GM12878 (cell line): ENCODE measurements around the gene RIT1. TPM values are rescaled to one million over a fixed set of nuclear protein-coding genes. Genes with fewer than 3 reads are reported as not detected.

Source experiments
- ATAC-seq: fragments of 200-7000 bp; cut with Tn5 transposase; 3 replicates; pipeline ENCODE4 v1.9.1; 2020; ENCODE audit warnings: mild to moderate bottlenecking, moderate library complexity
- BruUV-seq: library from RNA; stranded (reverse); fragments of 400-500 nt; replicated peaks from 2 replicates; lab custom pipeline; 2021; lab: Mats Ljungman, UMichigan
- CTCF ChIA-PET: fragments of 300-600 bp; sonication (Branson Sonifier 250); formaldehyde crosslinking; extraction: SDS; loops from one replicate; lab custom pipeline; 2021; ENCODE audit warnings: inconsistent platforms; lab: Yijun Ruan, JAX
- POLR2A ChIA-PET: fragments of 350-600 bp; formaldehyde crosslinking; extraction: SDS; loops from one replicate; lab custom pipeline; 2021; ENCODE audit warnings: inconsistent platforms; lab: Charles Lee
- RAD21 ChIA-PET: fragments of 300-600 bp; sonication (Branson Sonifier 250); formaldehyde crosslinking; loops from one replicate; lab custom pipeline; 2023; ENCODE audit warnings: antibody characterized with exemption; ENCODE audit not compliant: unreplicated experiment; lab: Charles Lee
- SMC1A ChIA-PET: fragments of 300-600 bp; sonication (Branson Sonifier 250); formaldehyde crosslinking; loops from one replicate; lab custom pipeline; 2023; ENCODE audit not compliant: unreplicated experiment, uncharacterized antibody; lab: Charles Lee
- DNase-seq: peaks from one replicate; pipeline ENCODE4 v3.0.0-alpha.2; 2011; ENCODE audit warnings: low read depth, low spot score
- FAIRE-seq: peaks from 3 replicates; lab custom pipeline; 2011; peaks lifted over from hg19 to GRCh38; lab: Jason Lieb, UNC
- H2AFZ ChIP-seq: 2 replicates; pipeline ENCODE4 v1.6.0; 2011; ENCODE audit warnings: low read depth, low read length, control low read depth; ENCODE audit not compliant: control insufficient read depth
- H3K27ac ChIP-seq: 2 replicates; pipeline ENCODE4 v1.5.1; 2011; ENCODE audit warnings: control low read depth; ENCODE audit not compliant: control insufficient read depth, insufficient read depth
- H3K27me3 ChIP-seq, 2 experiments: replicated peaks in 1 of 2; 2 replicates each; pipeline versions ENCODE4 v1.6.0 to v1.6.1; 2011; ENCODE audit warnings: low read length in 1 of 2; ENCODE audit not compliant: control insufficient read depth in 2 of 2, insufficient read depth in 2 of 2
- H3K36me3 ChIP-seq, 2 experiments: 2 replicates each; pipeline ENCODE4 v1.5.1; 2011; ENCODE audit warnings: low read length in 1 of 2; ENCODE audit not compliant: control insufficient read depth in 2 of 2, insufficient read depth in 2 of 2
- H3K4me1 ChIP-seq: 2 replicates; pipeline ENCODE4 v1.6.1; 2011; ENCODE audit warnings: mild to moderate bottlenecking, low read length, moderate library complexity, mixed read lengths; ENCODE audit not compliant: control insufficient read depth, insufficient read depth
- H3K4me2 ChIP-seq: 2 replicates; pipeline ENCODE4 v1.6.0; 2011; ENCODE audit warnings: control low read depth; ENCODE audit not compliant: control insufficient read depth, insufficient read depth
- H3K4me3 ChIP-seq: fragments of 200-600 bp; sonication (generic); 2 replicates; pipeline ENCODE4 v1.5.1; 2016
- H3K79me2 ChIP-seq: 2 replicates; pipeline ENCODE4 v1.6.0; 2011; ENCODE audit warnings: low read length; ENCODE audit not compliant: control insufficient read depth, insufficient read depth
- H3K9ac ChIP-seq: 2 replicates; pipeline ENCODE4 v1.8.0; 2011; ENCODE audit warnings: low read length, control low read depth, mixed read lengths; ENCODE audit not compliant: control insufficient read depth, insufficient read depth
- H3K9me3 ChIP-seq: replicated peaks from 3 replicates; pipeline ENCODE4 v1.5.1; 2011; ENCODE audit warnings: mild to moderate bottlenecking, low read length; ENCODE audit not compliant: control insufficient read depth, insufficient read depth
- H4K20me1 ChIP-seq: 2 replicates; pipeline ENCODE4 v1.6.0; 2011; ENCODE audit not compliant: control insufficient read depth, insufficient read depth
- CHD1 ChIP-seq: IDR thresholded peaks from 2 replicates; pipeline ENCODE4 v1.6.1; 2012; ENCODE audit warnings: low read depth, low read length, improper control_type of control experiment
- DPF2 ChIP-seq: fragments of 450-650 bp; IDR thresholded peaks from 2 replicates; pipeline ENCODE4 v1.6.1; 2017; ENCODE audit warnings: mild to moderate bottlenecking
- HDGF ChIP-seq: fragments of 450-650 bp; IDR thresholded peaks from 2 replicates; pipeline ENCODE4 v1.6.1; 2016; ENCODE audit warnings: antibody characterized with exemption
- IKZF1 ChIP-seq: fragments of 450-650 bp; conservative IDR thresholded peaks from 2 replicates; pipeline ENCODE4 v1.6.1; 2017; ENCODE audit warnings: antibody characterized with exemption, mild to moderate bottlenecking
- IKZF2 ChIP-seq, 2 experiments: fragments of 450-650 bp; IDR thresholded peaks; 2 replicates each; pipeline ENCODE4 v1.6.1; 2017; ENCODE audit warnings: mild to moderate bottlenecking in 2 of 2, moderate library complexity in 2 of 2
- JUNB ChIP-seq: IDR thresholded peaks from 2 replicates; pipeline ENCODE4 v1.6.1; 2016; ENCODE audit warnings: antibody characterized with exemption, mild to moderate bottlenecking
- NFXL1 ChIP-seq: fragments of 450-650 bp; IDR thresholded peaks from 2 replicates; pipeline ENCODE4 v1.6.1; 2017; ENCODE audit warnings: antibody characterized with exemption, mild to moderate bottlenecking, borderline replicate concordance
- PML ChIP-seq: IDR thresholded peaks from 2 replicates; pipeline ENCODE4 v1.6.1; 2012; ENCODE audit warnings: low read length, inconsistent platforms
- POLR2A ChIP-seq: IDR thresholded peaks from 2 replicates; pipeline ENCODE4 v1.6.1; 2011; ENCODE audit warnings: low read depth, mild to moderate bottlenecking, low read length
- POU2F2 ChIP-seq: IDR thresholded peaks from 3 replicates; pipeline ENCODE4 v1.6.1; 2011; ENCODE audit warnings: low read depth, mild to moderate bottlenecking, low read length, borderline replicate concordance
- RAD21 ChIP-seq: IDR thresholded peaks from 2 replicates; pipeline ENCODE4 v1.6.1; 2011; ENCODE audit warnings: mild to moderate bottlenecking, low read depth, low read length, moderate library complexity; ENCODE audit not compliant: insufficient read depth
- RAD51 ChIP-seq: fragments of 450-650 bp; IDR thresholded peaks from 2 replicates; pipeline ENCODE4 v1.6.1; 2016; ENCODE audit warnings: moderate library complexity, mild to moderate bottlenecking, inconsistent platforms
- RB1 ChIP-seq: fragments of 450-650 bp; formaldehyde crosslinking; IDR thresholded peaks from 2 replicates; pipeline ENCODE4 v1.6.1; 2017; ENCODE audit warnings: mild to moderate bottlenecking, borderline replicate concordance
- SMARCA5 ChIP-seq: fragments of 450-650 bp; IDR thresholded peaks from 2 replicates; pipeline ENCODE4 v1.6.1; 2017; ENCODE audit warnings: mild to moderate bottlenecking
- SREBF2 ChIP-seq: IDR thresholded peaks from 2 replicates; pipeline ENCODE4 v1.6.1; 2012; ENCODE audit warnings: mild to moderate bottlenecking, low read length
- SUPT20H ChIP-seq: IDR thresholded peaks from 2 replicates; pipeline ENCODE4 v1.6.1; 2011; ENCODE audit warnings: low read depth, mild to moderate bottlenecking, low read length, moderate library complexity, borderline replicate concordance; ENCODE audit not compliant: control insufficient read depth
- ZNF217 ChIP-seq: fragments of 450-650 bp; IDR thresholded peaks from 2 replicates; pipeline ENCODE4 v1.6.1; 2017; ENCODE audit warnings: antibody characterized with exemption, mild to moderate bottlenecking
- ZNF384 ChIP-seq: IDR thresholded peaks from 2 replicates; pipeline ENCODE4 v1.6.1; 2012; ENCODE audit warnings: low read depth, mild to moderate bottlenecking, low read length, improper control_type of control experiment, borderline replicate concordance
- ZSCAN29 ChIP-seq: fragments of 450-650 bp; IDR thresholded peaks from 2 replicates; pipeline ENCODE4 v1.6.1; 2017; ENCODE audit warnings: mild to moderate bottlenecking, moderate library complexity
- WGBS: methylation state at CpG from one replicate; pipeline ENCODE4 v1.1.6; 2016; ENCODE audit warnings: low lambda C conversion rate; ENCODE audit not compliant: insufficient replicate concordance, insufficient coverage; ENCODE audit errors: missing lambda C conversion rate; 5-methylcytosine and 5-hydroxymethylcytosine counted together
- in situ Hi-C: fragments of 300-500 bp; cut with MboI; formaldehyde crosslinking; loops from 9 replicates; pipeline ENCODE4 v1.14.3; 2018; ENCODE audit warnings: mixed read lengths
- intact Hi-C: fragments of 100-400 bp; cut with micrococcal nuclease; formaldehyde crosslinking; loops from one replicate; pipeline ENCODE4 v1.14.2; 2022; ENCODE audit not compliant: unreplicated experiment
- polyA plus RNA-seq, 11 experiments: library from polyadenylated mRNA; depleted of rRNA in 4 of 11; unstranded in 6 of 11; stranded (reverse) in 5 of 11; fragments of >200 nt; fragmentation: Nextera tagmentation in 4 of 11; fragmentation: Illumina TruSeq in 1 of 11; extraction: Ambion mirVana in 4 of 11; extraction: Trizol in 1 of 11; gene quantifications; 1 replicate in 1 of 11; 2 replicates in 10 of 11; pipeline versions ENCODE4 v1.2.1 to v1.2.3, GENCODE V29; 2011 to 2016; ENCODE audit warnings: inconsistent platforms in 2 of 11, missing spikeins in 2 of 11, low read depth in 1 of 11
- total RNA-seq, 4 experiments: library from RNA; depleted of rRNA in 3 of 4; stranded (reverse); fragments of >200 nt in 3 of 4; fragmentation: Illumina TruSeq in 1 of 4; extraction: Trizol in 1 of 4; gene quantifications; 2 replicates each; pipeline versions ENCODE4 v1.2.1 to v1.2.3, GENCODE V29; 2013 to 2021
- TF ChIP-seq, protein P1 (sequence below): fragments of 450-650 bp; conservative IDR thresholded peaks from 2 replicates; pipeline ENCODE4 v1.6.1; 2017; ENCODE audit warnings: mild to moderate bottlenecking, moderate library complexity
- TF ChIP-seq, protein P2 (sequence below): fragments of 450-650 bp; IDR thresholded peaks from 2 replicates; pipeline ENCODE4 v1.6.1; 2016; ENCODE audit warnings: mild to moderate bottlenecking

Gene RIT1
- total and polyA plus RNA-seq, 10 of the 15 experiments (the other 5 are each of a cell fraction or from before 2014, with no cell fraction given), result 6.8 to 61.5 (median 13.7) TPM

DNA sequence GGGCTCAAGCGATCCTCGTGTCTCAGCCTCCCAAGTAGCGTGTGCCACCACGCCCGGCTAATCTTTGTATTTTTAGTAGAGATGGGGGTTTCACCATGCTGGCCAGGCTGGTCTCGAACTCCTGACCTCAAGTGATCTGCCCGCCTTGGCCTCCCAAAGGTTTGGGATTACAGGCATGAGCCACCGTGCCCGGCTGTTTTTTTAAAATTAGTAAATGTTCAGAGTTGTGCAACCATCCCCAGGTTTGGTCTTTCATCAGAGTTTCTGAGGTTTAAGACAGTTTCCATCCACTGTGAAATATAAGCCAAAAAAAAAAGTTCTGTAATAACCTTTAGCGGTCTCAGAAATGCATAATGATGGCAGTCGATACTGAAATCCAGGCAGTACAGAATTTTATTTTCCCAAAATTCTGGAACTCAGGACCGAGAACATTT lies 52.3 kb downstream of the RIT1 start:
- Histone ChIP-seq H3K27ac (peak overlapping the region; percentile 70), H3K4me1 (peaks cover 15% of the 10 kb centered on the region), H3K36me3 (no peaks in the 10 kb centered on the region; a peak in 1 of 4 replicates), H3K79me2 (peaks cover 22% of the 10 kb centered on the region), H3K4me2 (peak overlapping the region; percentile 49), H3K9ac (peak overlapping the region; percentile 51), H3K27me3 (no peaks in the 10 kb centered on the region), H3K9me3 (no peaks in the 10 kb centered on the region), H3K4me3 (peak overlapping the region; percentile 65), H2AFZ (peak overlapping the region; percentile 81), H4K20me1 (no peaks in the 10 kb centered on the region)
- peak; percentile 2 for ATAC-seq
- ChIA-PET SMC1A (interaction anchor here (0.7 to 6.6 kb wide), 15 partner anchors 9 to 208 kb away, joined by 3 to 29 read pairs (median 4); partner anchors contain the start of genes KHDC4 and SSR2), CTCF (interaction anchor here (0.6 to 2.7 kb wide), 7 partner anchors 25 to 441 kb away, joined by 3 to 6 read pairs (median 5); partner anchors contain the start of gene KHDC4), RAD21 (interaction anchor here (0.5 to 2.3 kb wide), 13 partner anchors 10 to 131 kb away, joined by 3 to 17 read pairs (median 4); partner anchors contain the start of genes ARHGEF2 and KHDC4), POLR2A (interaction anchor here (0.6 to 4.3 kb wide), 20 partner anchors 10 to 877 kb away, joined by 3 to 22 read pairs (median 6); partner anchors contain the start of genes ARHGEF2, PMF1 and RIT1)
- 1% methylated on average over 12 of the region's 12 CpGs for WGBS
- in situ Hi-C loops, result no loop called here
- no TSS peak for BruUV-seq
- no peak for DNase-seq
- FAIRE-seq, result no peak
- intact Hi-C loops, result loop anchor here (2.0 to 10.0 kb wide), 3 partner anchors 52 to 196 kb away; partner anchors contain the start of genes LAMTOR2, RIT1 and UBQLN4
- TF ChIP-seq SREBF2 (no peak), JUNB (0 out of 2 replicates have a peak, but pooled peaks have one; percentile 10), HDGF (0 out of 2 replicates have a peak, but pooled peaks have one; percentile 30), PML (0 out of 2 replicates have a peak, but pooled peaks have one; percentile 9), ZNF384 (no peak), ZSCAN29 (no peak), POU2F2 (peak; percentile 30; the same call in 1 of the 3 replicates), ZNF217 (peak; percentile 89), RAD51 (peak; percentile 22; the same call in 1 of the 2 replicates), SUPT20H (no peak), CHD1 (no peak), SMARCA5 (peak; percentile 86), IKZF1 (peak; percentile 33; the same call in 1 of the 2 replicates), RAD21 (no peak), RB1 (peak; percentile 76; the same call in 1 of the 2 replicates), NFXL1 (no peak), DPF2 (peak; percentile 72; the same call in 1 of the 2 replicates), POLR2A (no peak), IKZF2 (IDR thresholded peaks at IDR 0.05) (peak; percentile 49 to 60; a peak in 3 of 4 replicates)
- TF ChIP-seq, protein P1, sequence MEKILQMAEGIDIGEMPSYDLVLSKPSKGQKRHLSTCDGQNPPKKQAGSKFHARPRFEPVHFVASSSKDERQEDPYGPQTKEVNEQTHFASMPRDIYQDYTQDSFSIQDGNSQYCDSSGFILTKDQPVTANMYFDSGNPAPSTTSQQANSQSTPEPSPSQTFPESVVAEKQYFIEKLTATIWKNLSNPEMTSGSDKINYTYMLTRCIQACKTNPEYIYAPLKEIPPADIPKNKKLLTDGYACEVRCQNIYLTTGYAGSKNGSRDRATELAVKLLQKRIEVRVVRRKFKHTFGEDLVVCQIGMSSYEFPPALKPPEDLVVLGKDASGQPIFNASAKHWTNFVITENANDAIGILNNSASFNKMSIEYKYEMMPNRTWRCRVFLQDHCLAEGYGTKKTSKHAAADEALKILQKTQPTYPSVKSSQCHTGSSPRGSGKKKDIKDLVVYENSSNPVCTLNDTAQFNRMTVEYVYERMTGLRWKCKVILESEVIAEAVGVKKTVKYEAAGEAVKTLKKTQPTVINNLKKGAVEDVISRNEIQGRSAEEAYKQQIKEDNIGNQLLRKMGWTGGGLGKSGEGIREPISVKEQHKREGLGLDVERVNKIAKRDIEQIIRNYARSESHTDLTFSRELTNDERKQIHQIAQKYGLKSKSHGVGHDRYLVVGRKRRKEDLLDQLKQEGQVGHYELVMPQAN, result 0 out of 2 replicates have a peak, but pooled peaks have one; percentile 28
- TF ChIP-seq, protein P2, sequence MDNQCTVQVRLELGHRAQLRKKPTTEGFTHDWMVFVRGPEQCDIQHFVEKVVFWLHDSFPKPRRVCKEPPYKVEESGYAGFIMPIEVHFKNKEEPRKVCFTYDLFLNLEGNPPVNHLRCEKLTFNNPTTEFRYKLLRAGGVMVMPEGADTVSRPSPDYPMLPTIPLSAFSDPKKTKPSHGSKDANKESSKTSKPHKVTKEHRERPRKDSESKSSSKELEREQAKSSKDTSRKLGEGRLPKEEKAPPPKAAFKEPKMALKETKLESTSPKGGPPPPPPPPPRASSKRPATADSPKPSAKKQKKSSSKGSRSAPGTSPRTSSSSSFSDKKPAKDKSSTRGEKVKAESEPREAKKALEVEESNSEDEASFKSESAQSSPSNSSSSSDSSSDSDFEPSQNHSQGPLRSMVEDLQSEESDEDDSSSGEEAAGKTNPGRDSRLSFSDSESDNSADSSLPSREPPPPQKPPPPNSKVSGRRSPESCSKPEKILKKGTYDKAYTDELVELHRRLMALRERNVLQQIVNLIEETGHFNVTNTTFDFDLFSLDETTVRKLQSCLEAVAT, result peak; percentile 70; the same call in 1 of the 2 replicates
